ENCODE results near the gene SERHL2.
"Not testable (repeated sequence)": the region's sequence is repeated elsewhere in the genome, so short reads cannot be mapped to it uniquely, and the experiment has no call there.

Gene SERHL2

GRCh38 chr22:42577141-42577540 lies 23.4 kb downstream of the SERHL2 start:
- DNase-seq: not testable (repeated sequence)

- no peak for DNase-seq
Measured at GRCh38 chr22:42577623-42578240, 24.0 kb downstream of the SERHL2 start.

GRCh38 chr22:42580040-42580439 lies 26.3 kb downstream of the SERHL2 start:
- DNase-seq: not testable (repeated sequence)

- DNase-seq: peak; percentile 67
Measured at GRCh38 chr22:42581194-42581761, 27.5 kb downstream of the SERHL2 start.

- DNase-seq: peak; percentile 85
Measured at GRCh38 chr22:42581762-42582716, 28.3 kb downstream of the SERHL2 start.

- no peak for DNase-seq
Measured at GRCh38 chr22:42582987-42583386, 29.2 kb downstream of the SERHL2 start.

DNA sequence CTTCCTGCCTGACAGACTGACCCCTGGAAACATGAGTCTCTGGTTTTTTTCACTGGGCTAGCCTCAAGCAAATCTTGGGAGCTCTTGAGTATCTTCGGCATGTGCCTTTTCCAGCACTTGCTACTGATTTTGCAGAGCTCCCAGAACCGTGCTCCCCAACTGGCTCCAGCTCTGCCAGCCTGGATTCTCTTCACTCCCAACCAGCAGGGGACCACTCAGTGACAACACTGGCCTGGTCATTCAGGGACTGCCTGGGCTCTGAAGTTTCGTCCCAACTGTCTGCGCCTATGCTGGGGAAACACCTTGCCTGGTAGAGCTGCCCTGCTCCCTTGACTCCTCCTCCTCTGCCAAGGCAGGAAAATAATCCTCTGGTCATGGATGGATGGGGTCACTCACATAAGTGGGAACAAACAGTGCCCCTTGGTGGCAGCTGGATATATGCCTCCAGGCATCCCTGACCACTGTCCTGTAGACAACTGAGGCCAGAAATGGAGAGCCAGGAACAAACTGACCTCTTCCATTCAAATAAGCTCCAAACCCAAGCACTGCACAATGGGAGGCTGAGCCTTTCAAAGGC lies 30.7 kb downstream of the SERHL2 start:
- no peak for DNase-seq

DNA sequence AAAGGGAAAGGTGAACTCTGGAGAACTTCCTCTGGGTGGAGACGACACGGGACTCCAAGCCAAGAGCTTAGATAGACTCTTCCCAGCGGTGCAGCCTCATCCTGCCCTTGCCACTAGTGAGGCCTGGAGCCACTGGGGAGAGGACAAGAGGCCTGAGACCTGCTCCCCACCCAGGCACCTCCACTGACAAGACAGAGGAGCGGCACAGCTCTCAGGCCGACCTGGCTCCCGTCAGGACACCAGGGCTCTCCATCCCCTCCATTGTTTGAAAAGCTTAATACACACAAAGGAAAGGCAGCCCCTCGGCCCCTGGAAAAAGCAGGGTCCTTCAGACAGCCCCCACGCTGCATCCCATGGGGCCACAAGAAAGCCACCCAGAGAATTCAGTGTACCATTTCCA lies 31.3 kb downstream of the SERHL2 start:
- no peak for DNase-seq

DNA sequence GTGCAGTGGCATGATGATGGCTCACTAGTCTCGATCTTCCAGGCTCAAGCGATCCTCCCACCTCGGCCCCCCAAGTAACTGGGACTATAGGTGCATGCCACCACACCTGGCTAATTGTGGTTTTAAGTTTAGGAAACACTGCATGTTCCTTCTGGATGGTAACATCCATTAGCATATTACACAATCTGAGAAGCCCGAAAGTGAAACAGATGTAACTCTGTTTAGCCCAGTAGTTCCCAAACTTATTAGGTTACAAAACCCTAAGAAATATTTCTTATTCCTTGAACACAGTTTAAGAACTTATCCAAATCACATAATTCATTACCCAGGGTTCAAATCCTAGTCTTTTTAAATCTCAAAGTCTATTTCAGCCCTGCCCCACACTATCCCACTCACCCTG lies 32.6 kb downstream of the SERHL2 start:
- DNase-seq: no peak

DNA sequence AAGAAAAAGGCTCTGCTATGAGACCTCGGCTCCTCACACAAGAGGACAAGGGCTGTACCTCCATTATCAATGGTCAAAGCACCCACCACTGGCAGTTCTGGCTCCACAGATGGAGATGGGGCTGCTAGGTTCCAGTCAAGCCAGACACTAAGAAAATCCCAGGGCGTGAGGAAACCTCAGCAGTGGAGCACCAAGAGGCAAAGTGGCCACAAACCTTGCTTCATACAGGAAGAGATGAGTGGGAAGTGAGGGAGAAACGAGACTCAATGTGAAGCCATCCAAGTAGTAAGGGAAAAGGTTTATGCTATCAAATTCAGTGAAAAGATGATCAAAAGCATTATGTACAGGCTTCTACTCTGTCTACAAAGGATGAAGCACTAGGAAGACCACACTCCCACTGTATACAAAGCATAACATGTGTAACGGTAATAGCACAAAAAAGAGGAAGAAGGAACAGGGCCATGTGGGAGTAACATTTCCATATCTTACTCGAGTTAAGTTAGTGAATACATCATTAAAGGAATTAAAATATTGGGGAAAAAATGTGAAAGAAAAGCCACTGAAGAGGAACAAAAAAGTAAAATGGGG lies 33.9 kb downstream of the SERHL2 start:
- DNase-seq: no peak

GRCh38 chr22:42591987-42592386 lies 38.2 kb downstream of the SERHL2 start:
- DNase-seq: no peak

GRCh38 chr22:42595434-42595833 lies 41.7 kb downstream of the SERHL2 start:
- DNase-seq: no peak

- DNase-seq: no peak
Measured at GRCh38 chr22:42596336-42596735, 42.6 kb downstream of the SERHL2 start.

GRCh38 chr22:42596863-42597530 lies 43.2 kb downstream of the SERHL2 start:
- no peak for DNase-seq

GRCh38 chr22:42601879-42602465 lies 48.2 kb downstream of the SERHL2 start:
- no peak for DNase-seq

GRCh38 chr22:42602470-42602869 lies 48.7 kb downstream of the SERHL2 start:
- no peak for DNase-seq

- DNase-seq: no peak
Measured at GRCh38 chr22:42603427-42603826, 49.7 kb downstream of the SERHL2 start.

GRCh38 chr22:42604403-42604802 lies 50.6 kb downstream of the SERHL2 start:
- no peak for DNase-seq

- not testable (repeated sequence) for DNase-seq
Measured at GRCh38 chr22:42607641-42608040, 53.9 kb downstream of the SERHL2 start.

DNA sequence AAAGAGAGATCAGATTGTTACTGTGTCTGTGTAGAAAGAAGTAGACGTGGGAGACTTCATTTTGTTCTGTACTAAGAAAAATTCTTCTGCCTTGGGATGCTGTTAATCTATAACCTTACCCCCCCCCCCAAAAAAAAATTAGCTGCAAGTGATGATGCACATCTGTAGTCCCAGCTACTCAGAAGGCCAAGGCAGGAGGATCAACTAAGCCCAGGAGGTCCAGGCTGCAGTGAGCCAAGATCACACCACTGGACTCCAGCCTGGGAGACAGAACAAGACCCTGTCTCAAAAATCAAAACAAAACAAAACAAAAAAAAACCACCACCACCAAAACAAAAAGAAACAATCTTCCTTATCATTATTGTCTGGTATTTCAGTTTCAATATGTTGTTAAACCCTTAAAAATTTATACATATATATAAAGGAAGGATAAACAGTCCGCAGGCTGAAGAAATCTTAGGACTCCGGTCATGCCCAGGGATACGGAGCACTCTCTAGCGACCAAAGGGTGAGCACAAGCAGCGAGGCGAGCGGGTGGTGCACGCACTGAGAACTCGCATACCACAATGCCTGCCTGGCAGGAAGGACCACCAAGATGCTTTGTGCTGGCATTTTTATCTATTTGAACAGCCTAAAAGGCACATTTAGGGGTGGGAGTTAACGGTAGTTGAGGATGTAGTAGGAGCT lies 54.5 kb downstream of the SERHL2 start:
- no peak for DNase-seq

DNA sequence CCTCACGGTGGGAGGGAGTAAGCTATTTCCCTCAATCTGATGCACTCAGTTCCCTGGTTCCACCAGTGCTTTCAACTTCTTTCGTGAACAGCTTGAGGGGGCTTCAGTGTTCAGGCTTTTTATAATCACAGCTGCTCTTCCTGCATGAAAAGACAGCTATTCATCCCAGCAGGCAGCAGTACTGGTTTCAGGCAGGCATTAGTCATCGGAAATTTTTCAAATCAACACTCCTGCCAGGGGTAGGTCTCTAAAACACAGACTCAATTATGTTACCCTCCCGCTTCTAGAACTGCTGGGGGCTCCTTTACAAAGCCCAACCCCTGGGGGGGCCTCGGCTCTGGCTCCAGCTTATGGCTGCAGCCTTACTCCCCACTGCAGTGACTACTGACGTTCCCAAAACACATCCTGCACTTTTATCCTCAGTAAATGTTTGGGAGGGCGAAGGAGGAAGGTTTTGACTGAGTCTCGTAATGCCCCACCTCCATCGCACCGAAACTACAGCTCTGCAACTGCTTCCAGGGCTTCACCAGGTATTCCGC lies 55.1 kb downstream of the SERHL2 start:
- no peak for DNase-seq
